GM19043 (cell line): ENCODE data around the gene F13A1.

Experiments
- ATAC-seq: cut with Tn5 transposase; IDR thresholded peaks from one replicate; pipeline ENCODE4 v1.9.1; 2021; ENCODE audit warnings: low read depth; ENCODE audit not compliant: unreplicated experiment

Gene F13A1

DNA sequence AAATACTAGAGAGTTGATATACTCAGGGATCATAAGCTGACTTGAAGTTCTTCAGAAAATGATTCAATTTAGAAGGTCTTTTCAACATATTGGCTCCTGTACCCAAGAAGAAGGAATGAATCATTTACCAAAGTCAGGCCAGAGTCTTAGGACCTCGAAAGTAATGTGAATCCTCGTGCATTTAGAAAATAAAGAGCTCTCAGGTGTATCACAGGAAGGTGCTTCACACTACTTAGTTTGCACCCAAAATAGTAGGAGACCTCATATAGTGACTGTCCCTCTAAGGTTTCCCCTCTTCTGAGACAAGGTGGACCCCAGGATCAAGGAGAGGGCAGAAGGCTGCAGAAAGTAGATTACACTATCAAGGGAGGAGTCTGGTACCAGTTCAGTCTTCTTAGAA, 71.8 kb downstream of the F13A1 start:
- peak; percentile 70 for ATAC-seq

DNA sequence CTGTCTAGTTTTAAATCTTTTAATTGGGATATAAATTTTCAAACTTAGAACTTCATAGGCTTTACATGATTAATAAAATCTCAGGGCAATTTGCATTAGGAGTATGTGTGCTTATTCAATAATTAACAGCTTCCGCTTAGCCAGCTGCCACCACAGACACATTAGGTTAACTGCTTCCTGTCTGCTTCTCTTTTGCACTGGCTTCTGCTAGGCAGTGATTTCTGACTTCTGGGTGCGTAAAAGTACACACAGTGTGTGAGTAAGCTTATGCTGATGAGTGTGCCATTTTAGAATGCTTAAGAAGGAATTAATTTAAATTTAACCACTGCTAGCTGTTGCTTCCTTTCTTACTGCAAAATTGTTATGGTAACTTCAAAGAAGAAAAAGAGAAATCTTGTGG, 73.9 kb downstream of the F13A1 start:
- peak; percentile 79 for ATAC-seq

DNA sequence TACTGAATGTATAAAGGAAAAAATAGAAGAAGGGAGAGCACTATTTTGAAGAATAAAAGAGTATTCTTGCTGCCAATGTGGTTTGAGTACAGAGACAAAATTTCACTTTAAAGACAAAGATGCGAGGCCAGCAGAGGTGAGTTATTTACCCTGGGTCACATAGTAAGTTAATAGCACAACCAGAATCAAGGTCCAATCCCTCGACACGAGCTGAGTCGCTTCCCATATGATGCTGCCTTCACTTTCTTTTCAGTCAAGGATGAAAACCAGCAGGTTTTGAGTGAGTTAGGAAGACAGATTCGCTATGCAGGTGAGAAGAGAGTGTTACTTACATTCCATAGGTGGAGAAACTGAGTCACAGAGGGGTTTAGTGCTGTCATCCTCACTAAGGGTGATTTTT, 75.8 kb downstream of the F13A1 start:
- no peak for ATAC-seq

DNA sequence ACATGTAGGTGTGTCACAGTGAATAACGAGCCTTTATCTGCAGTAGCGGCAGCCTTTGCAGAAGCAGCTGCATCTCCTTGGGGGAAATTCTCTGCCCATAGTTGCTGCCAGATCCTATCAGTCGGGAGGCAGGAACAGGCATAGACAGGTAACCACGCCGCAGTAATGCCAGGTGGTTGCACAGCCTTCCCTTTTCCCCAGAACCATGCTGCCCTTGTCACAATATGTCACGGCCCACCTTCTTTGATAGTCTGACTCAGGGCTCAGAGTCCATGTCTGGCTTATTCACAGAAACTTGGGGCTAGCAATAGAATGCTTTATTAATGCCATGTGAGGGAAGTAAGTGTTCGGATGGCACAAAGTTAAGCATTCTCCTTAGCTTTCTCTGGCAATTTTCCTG, 76.6 kb downstream of the F13A1 start:
- no peak for ATAC-seq

DNA sequence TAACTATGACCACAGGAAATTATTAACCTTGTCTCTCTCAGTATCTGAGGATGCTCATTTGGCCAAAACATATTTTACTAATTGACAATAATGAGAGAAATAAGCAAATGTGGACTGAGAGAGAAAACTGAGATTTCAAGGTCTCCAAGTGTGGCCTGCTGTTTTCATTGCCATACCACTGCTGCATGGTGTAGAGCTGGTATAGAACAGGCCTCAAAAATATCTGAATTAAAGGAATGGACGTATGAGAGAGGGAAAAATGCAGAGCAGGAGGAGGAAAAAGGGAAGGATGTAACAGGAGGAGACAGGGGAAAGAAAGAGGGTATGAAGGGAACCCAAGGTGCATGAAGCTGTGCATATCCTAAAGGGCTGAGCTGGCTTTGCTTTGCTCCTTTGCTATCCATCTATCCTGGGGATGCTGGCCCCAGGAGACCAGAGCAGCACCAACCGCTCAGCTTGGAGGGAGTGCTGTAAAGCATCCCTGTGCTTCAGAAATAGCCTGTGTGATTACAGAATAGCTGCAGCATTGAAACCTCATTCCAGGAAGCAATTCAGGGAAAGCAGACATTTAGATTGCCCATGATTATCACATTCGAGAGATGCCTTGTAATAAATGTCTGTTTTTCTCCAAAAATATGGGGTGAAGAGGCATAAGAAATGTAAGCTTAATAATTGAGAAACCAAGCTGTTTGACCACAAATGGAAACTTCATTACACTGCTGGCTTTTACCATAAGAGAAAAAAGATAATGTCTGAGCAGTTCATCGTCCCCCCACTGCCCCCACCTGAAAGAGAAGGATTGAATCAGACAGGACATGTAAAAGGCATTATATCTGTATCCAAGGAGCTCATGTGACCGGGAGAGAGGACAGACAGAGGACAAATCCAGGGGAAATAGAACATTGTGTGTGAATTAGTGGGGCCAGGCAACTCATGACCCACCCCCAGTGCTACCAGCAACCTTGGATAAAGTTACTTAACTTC, 80.6 kb downstream of the F13A1 start:
- ATAC-seq, result no peak

DNA sequence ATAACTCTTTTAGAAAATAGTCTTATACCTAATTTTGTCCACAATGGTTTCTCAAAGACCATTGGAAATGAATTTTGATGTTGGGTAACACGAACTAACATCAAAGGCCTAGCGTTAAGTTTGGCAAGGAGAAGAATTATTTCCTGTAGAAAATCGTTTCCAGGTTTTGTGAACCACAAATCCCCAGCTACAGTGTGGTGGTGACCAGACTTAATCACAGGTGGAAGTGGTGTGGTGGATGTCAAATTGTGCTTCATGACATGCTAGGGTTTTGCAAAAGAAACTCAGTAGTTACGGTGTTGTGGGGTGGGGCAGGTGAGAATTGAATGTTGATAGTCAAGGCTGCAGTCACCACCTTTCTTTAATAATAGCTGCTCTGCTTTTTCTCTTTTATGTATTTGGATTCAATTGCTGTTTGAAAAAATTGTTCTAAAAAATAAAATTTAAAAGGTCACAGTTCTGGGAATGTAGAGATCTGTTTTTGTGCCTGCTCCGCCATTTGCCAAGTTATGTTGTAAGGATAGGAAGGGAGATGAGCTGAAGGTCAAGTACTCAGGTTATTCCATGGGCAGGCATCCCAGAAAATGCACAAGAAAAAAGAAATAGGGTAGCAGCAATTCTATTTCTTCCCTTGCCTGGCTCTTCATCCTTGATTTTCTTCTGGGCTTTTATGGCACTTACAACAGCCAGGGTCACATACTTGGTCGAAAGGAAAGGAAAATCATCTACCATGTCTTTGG, 83.6 kb downstream of the F13A1 start:
- no peak for ATAC-seq

DNA sequence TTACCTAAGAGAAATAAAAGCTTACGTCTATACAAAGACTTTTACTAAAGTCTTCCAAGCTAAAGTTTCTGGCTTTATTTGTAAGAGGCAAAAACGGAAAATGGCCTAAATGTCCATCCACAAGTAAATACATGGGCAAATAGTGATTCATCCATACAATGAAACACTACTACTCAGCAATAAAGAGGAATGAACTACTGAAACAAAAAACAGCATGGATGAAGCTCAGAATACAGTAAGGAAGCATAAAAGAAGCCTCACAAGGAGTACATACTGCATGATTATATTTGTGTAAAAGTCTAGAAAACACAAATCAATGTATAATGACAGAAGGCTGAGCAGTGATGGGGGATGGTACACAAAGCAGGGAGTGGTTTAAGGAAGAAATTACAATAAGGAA, 84.7 kb downstream of the F13A1 start:
- no peak for ATAC-seq

DNA sequence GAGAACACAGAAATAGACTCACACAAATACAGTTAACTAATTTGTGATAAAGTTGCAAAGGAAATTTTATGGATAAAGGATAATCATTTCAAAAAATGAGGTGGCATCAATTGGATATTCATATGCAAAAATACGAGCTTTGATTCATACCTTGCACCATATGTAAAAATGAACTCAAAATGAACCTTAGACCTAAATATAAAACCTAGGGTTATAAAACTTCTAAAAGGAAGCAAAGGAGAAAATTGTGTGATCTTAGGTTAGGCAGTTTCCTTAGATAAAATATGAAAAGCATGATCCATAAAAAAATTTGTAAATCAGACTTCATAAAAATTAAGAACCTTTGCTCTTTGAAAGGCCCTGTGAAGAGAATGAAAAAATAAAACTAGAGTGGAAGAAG, 85.5 kb downstream of the F13A1 start:
- no peak for ATAC-seq

DNA sequence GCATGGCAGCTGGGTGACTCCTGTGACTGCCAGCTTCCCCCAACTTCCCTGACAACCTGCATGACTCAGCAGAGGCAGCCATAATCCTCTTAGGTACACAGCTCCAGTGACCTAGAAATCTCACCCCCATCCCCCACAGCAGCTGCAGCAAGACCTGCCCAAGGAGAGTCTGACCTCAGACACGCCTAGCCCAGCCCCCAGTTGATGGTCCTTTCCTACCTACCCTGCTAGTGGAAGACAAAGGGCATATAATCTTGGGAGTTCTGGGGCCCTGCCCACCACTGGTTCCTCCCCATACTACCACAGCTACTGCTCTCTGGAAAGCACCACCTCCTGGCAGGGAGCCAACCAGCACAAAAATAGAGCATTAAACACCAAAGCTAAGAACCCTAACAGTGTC, 90.2 kb downstream of the F13A1 start:
- no peak for ATAC-seq

DNA sequence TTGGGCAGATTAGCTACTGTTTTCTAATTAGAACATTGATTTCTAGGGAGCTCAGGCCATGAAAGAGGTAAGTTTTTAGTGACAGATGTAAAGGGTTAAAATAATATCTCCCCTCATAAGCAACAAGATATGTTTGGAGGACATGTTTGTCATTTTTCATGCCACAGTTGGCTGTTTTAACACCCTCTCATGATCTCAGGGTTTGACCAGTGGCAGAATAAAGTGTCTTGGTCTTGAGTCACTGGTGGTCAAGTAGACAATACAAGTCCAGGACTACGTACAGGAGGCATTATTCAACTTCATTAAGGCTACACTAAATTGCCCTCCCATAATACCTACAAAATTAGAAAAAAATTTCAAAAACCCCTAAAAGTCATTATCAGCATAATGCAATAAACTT, 92.6 kb downstream of the F13A1 start:
- ATAC-seq, result no peak

DNA sequence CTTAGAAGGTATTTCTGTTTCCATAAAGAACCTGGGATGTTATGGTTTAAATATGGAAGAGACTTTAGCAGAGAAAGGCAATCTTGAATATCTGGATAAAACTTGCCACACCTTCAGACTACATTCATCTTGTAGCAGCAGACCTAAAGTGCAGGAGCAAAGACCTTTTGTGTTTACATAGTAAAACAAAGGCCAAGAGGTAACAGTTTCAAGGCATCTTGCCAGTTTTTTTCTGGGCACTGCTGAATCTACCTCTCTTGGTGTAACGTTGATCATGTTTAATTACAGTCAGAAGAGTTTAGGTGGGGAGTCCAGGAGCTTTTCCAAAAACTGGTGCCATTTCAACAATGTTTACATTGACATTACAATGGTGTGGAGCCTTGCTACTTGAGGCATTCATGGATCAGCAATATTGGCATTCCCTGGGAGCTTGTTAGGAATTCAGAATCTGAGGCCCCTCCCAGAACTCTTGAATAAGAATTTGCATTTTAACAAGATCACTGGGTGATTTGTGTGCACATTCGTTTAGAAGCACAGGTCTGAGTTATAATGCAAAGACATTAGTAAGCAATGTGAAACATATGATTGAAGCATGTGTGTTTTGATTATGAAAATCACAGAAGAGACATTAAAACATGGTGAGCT, 94.5 kb downstream of the F13A1 start:
- no peak for ATAC-seq

DNA sequence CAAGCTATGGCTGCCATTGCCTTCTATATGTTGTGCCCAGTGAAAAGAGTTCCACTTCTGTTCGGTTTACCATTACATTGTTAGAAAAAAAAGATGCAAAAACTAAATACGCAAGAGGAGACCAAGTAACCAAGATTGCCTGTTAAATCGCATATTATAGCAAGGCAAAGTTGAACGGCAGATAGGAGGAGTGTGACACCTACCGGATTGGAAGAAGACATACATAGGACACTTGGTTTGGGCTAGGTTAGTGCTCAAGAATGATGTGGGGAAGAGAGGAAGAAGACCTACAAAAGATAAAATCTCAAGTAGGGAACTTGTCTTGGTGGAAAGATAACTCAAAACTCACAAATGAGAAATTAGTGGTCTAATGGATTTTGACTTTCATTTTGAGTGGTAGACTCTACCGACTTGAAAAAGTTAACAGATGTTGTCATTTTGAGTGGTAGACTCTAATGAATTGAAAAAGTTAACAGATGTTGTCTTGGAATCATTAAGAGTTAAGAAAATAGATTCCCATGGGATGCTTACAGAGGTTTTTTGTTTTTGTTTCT, 95.5 kb downstream of the F13A1 start:
- no peak for ATAC-seq

DNA sequence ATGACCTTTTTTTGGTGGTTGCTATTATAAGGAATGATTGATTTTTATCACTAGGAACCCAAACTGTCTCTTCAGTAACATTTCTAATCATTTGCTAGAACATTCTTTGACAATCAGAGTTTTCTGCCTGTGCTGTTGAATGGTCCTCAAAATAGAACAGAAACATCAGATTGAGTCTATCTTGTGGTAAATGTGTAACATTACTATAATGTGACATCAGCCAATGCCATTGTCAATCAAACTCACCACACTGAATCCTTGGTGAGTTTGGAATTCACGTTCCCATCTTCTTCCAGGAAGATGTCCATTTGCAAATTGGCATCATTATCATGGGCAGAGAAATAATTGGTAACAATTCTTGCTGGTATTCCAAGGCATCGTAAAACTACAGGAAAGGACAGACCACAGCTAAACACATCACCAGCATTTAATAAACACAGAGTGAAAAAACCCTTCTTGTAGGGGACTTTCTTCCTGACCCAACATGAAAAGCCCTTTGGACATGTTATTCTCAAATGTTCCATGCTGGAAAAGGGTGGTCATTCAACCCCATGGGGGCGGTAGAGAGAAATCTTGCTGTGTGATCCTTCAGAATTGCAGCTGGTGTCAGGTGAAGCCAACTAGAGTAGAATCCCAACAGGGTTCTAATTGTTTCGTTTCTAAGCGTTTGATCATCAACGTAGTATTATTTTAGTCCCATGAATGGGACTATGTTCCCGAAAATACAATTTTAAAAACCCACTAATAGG, 98.5 kb downstream of the F13A1 start:
- no peak for ATAC-seq

DNA sequence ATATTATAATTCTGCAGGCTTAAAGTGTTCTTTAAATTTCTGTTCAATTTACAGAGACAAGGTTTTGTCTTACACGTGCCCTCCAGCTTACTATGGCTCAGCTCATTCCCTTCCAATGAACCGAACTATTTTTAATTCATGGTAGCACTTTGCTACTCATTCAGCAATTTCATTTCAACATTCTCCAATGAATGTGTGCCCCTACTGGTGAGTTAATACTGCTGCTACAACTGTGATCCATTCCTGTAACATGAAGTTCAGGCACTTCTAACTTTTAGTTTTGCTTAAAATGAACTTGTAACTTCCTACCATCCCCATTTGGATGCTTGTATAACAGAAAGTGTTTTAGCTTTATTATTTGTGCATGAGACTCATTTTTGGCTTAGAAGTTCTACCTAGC, 99.7 kb downstream of the F13A1 start:
- ATAC-seq, result no peak

DNA sequence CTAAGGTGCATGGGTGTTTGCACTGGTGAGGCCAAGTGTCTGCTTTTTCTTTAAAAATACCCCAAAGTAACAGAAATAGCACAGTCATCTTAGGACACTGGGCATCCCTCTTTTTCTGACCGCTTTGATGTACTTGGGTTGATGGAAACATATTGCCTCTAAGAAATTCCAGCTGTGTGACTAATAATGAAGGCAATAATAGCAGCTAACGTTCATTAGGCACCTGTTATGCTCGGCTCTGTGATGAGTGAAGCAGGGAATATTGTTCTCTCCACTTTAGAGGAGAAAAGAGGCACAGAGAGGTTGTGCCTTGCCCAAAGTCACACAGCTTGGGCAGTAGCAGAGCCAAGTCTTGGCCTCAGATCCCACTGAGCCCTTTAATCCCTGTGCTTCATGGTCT, 100.7 kb downstream of the F13A1 start:
- ATAC-seq, result no peak

DNA sequence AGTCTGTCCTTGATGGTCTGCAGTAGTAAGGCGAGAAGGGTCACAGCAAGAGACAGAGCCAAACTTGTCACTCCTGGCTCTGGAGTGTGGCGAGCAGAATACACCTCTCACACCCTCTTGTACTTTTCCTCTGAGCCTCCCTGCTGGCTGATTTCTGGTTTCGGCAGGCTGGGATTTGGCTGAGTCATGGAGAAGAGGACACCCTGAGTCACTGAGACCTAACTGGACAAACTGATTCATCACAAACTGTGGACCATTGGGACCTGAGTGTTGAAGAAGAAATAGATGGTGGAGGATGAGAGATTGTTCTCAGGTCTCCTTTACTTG, 101.7 kb downstream of the F13A1 start:
- no peak for ATAC-seq

DNA sequence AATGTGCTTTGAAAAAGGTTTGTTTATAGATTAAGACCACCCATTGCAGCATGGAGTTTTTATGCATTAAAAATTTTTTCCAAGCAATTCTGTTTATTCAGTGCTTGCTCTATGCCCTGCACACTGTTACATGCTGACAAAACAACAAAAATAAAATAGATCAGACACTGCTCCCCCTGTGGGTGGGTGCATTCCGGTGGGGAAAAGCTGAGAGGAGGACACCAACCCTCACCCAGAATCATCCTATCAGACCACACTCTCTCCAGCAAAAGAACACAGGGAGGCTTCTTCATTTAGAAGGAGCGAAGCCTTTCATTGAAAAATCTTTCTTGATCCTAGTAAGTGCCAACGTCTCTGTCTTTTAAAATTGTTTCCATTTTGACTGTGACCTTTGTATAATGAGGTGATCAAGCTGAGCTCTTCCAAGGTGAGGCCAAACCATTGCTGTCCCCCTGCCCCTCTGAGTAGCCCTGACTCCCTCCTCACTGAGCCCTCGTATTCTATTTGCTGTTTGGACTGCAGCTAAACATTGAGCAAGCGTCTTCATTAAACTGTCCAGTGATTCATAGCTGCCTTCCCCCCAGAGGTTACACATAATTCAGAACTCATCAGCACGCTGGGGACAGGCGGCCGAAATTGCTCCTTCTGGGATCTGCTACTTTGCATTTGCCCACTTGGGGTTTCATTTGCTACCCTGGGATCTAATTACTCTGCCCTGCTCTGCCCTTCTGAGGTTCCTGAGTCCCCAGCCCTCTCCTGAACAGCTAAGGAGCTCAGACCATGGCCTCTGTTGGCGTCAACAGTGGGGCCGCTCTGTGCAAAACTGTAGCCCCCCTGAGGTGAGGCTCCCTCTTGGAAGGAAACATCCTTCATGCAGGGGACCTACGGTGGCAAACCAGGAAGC, 102.4 kb downstream of the F13A1 start:
- no peak for ATAC-seq

DNA sequence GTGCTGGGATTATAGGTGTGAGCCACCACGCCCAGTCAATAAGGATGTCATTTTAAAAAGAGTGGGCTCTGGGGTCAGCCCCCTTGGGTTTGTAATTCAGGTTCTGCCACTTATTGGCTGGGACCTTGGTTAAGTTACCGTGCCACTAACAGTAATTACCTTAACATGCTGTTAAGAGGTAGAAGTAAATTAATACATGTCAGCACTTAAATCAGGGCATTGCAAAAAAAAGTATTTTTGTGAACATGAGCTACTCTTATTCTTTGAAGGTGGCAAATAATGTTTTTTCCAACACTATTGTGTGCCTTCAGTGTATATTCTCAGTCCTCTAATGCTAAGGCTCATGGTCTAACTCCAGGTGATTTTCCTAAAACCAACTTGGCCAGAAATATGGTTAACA, 109.5 kb downstream of the F13A1 start:
- no peak for ATAC-seq

DNA sequence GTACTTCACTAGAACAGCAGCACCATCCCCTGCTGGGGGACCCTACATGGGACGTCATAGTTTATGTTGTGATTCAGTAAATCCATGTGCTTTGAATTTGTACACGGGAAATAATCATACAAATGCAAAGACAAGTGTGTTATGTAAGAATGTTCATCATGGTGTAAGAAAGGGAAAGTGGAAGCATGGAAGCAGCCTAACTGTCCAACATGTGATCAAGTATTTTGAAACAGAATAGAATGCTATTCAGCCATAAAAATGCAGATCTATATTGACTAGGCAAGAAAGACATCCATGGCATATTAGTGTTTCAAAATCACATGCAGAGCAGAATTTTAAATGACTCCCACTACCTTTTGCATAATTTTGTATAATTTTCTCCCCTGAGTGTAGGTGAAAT, 117.6 kb downstream of the F13A1 start:
- ATAC-seq, result no peak

DNA sequence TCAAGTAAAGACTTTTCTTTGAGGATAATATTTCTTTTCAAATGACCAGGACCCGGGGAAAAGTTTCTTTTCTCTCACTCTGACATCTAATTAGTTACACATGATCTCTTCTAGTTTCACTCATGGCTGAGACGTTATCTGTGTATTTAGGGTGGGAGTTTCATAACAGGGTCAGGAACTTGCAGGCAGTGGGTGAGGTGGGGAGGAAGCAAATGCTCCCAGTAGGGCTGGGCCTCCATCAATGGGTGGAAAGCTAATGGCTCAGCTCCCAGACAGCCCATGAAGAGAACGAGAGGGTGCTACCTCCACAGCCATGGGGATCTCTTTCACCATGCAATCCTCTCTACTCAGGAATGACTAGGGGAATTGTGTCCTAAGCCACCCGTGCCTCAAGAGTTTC, 119.3 kb downstream of the F13A1 start:
- no peak for ATAC-seq
